Endothelial cell (in vitro differentiated cells): Measurements from ENCODE around the gene SEMA3E. TPM values are rescaled to one million over a fixed set of nuclear protein-coding genes. Genes with fewer than 3 reads are reported as not detected.

ENCODE experiments used
- DNase-seq: peaks from one replicate; pipeline ENCODE4 v3.0.0; 2021; ENCODE audit warnings: low spot score
- H3K27ac Mint-ChIP-seq: one replicate; pipeline ENCODE4 v1.8.0; 2021; ENCODE audit warnings: mixed read lengths, inconsistent platforms; ENCODE audit not compliant: unreplicated experiment
- H3K27me3 Mint-ChIP-seq: one replicate; pipeline ENCODE4 v1.8.0; 2021; ENCODE audit warnings: mild to moderate bottlenecking, moderate library complexity, mixed read lengths, inconsistent platforms; ENCODE audit not compliant: unreplicated experiment
- H3K36me3 Mint-ChIP-seq: one replicate; pipeline ENCODE4 v1.8.0; 2021; ENCODE audit warnings: mild to moderate bottlenecking, low read depth, mixed read lengths, inconsistent platforms; ENCODE audit not compliant: unreplicated experiment
- H3K4me1 Mint-ChIP-seq: one replicate; pipeline ENCODE4 v1.8.0; 2021; ENCODE audit warnings: mild to moderate bottlenecking, mixed read lengths, inconsistent platforms; ENCODE audit not compliant: unreplicated experiment
- H3K4me3 Mint-ChIP-seq: one replicate; pipeline ENCODE4 v1.8.0; 2021; ENCODE audit warnings: mild to moderate bottlenecking, mixed read lengths, inconsistent platforms; ENCODE audit not compliant: unreplicated experiment
- H3K9me3 Mint-ChIP-seq: one replicate; pipeline ENCODE4 v1.8.0; 2021; ENCODE audit warnings: mixed read lengths, inconsistent platforms; ENCODE audit not compliant: unreplicated experiment
- total RNA-seq: library from RNA; stranded (reverse); fragmentation: NEBNext Ultra II Directional; extraction: Animal tissue kit (Norgen Biotek cat#: 25700); gene quantifications from one replicate; pipeline ENCODE4 v1.2.1, GENCODE V29; 2021; ENCODE audit not compliant: unreplicated experiment
- TF ChIP-seq, protein P1 (sequence below): fragments of 200-600 bp; sonication (generic); IDR thresholded peaks from one replicate; pipeline ENCODE4 v1.5.0; 2021; ENCODE audit warnings: antibody characterized with exemption; ENCODE audit not compliant: unreplicated experiment

SEMA3E gene
- total RNA-seq, 1 donor from 2014 or later: 0.62 TPM

DNA sequence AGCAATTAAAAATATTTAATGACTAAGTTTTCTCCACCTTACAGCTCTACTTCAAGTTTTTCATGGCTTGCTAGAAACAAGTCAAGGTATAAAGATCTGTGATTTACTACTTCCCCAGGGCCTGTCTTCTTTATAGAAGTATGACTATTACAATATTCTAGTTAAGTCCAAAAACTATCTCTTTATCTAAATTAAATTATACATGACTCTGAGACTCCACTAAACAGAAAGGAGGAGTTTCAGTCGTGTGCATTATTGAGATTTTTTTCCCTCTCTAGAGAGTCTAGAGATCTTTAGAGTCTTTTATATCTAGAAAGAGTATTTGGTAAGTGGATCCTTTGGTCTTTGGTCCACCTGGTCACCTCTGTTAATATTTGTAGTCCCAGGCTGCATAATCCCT, 100.7 kb downstream of the SEMA3E start:
- H3K27ac Mint-ChIP-seq: no peak overlapping the region
- H3K27me3 Mint-ChIP-seq: no peaks in the 10 kb centered on the region

DNA sequence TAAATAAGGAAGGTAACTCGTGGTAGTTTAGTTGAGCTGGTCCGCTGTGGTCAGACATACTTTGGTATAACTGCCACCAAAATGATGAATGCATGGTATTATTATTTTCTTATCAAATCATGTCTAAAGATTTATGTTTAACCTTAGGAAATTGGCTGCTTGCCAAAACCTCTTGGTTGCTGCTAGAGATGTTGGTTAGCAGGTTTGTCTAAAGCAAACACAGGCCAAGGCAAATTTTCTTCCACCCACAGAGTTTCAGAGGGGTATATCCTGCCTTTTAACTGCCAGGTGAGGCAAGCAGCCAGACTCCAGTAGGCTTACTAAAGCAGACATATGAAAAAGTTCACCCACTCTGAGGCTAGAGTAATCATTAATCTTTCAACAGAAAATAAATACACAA, 101.4 kb downstream of the SEMA3E start:
- no peak for DNase-seq
- H3K27ac Mint-ChIP-seq: no peak overlapping the region
- peaks cover 9% of the 10 kb centered on the region for H3K4me1 Mint-ChIP-seq

More for the DNA sequence above, 100.7 kb downstream of the SEMA3E start:
- TF ChIP-seq, protein P1, sequence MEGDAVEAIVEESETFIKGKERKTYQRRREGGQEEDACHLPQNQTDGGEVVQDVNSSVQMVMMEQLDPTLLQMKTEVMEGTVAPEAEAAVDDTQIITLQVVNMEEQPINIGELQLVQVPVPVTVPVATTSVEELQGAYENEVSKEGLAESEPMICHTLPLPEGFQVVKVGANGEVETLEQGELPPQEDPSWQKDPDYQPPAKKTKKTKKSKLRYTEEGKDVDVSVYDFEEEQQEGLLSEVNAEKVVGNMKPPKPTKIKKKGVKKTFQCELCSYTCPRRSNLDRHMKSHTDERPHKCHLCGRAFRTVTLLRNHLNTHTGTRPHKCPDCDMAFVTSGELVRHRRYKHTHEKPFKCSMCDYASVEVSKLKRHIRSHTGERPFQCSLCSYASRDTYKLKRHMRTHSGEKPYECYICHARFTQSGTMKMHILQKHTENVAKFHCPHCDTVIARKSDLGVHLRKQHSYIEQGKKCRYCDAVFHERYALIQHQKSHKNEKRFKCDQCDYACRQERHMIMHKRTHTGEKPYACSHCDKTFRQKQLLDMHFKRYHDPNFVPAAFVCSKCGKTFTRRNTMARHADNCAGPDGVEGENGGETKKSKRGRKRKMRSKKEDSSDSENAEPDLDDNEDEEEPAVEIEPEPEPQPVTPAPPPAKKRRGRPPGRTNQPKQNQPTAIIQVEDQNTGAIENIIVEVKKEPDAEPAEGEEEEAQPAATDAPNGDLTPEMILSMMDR: no peak
- no peaks in the 10 kb centered on the region for H3K36me3 Mint-ChIP-seq
- H3K4me3 Mint-ChIP-seq: no peak overlapping the region
- H3K4me1 Mint-ChIP-seq: peaks cover 9% of the 10 kb centered on the region
- H3K9me3 Mint-ChIP-seq: no peaks in the 10 kb centered on the region
- DNase-seq: no peak

DNA sequence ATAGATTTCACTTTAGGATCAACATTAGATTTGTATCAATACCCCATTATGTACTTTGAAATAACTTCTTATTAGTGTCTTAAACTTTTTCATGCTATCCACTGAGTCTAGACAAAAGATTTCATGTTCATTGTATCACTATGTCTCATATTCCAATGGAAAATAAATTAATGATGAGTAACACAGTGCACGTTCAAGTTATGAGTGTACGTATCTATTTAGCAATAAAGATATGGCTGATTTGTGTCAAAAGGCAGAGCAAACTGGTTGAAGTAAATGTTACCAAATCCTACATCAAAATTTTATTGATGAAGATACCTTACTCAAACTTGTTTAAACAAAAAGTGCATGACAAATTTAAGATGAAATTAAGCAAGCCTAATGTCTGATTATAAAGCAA, 102.4 kb downstream of the SEMA3E start:
- Mint-ChIP-seq H3K27ac (no peak overlapping the region), H3K9me3 (no peaks in the 10 kb centered on the region), H3K36me3 (no peaks in the 10 kb centered on the region), H3K27me3 (no peaks in the 10 kb centered on the region), H3K4me1 (peaks cover 9% of the 10 kb centered on the region), H3K4me3 (no peak overlapping the region)
- DNase-seq: no peak
- TF ChIP-seq, protein P1: no peak

More for the DNA sequence above, 101.4 kb downstream of the SEMA3E start:
- TF ChIP-seq, protein P1: no peak
- no peaks in the 10 kb centered on the region for H3K36me3 Mint-ChIP-seq
- no peak overlapping the region for H3K4me3 Mint-ChIP-seq
- H3K27me3 Mint-ChIP-seq: no peaks in the 10 kb centered on the region
- H3K9me3 Mint-ChIP-seq: no peaks in the 10 kb centered on the region

DNA sequence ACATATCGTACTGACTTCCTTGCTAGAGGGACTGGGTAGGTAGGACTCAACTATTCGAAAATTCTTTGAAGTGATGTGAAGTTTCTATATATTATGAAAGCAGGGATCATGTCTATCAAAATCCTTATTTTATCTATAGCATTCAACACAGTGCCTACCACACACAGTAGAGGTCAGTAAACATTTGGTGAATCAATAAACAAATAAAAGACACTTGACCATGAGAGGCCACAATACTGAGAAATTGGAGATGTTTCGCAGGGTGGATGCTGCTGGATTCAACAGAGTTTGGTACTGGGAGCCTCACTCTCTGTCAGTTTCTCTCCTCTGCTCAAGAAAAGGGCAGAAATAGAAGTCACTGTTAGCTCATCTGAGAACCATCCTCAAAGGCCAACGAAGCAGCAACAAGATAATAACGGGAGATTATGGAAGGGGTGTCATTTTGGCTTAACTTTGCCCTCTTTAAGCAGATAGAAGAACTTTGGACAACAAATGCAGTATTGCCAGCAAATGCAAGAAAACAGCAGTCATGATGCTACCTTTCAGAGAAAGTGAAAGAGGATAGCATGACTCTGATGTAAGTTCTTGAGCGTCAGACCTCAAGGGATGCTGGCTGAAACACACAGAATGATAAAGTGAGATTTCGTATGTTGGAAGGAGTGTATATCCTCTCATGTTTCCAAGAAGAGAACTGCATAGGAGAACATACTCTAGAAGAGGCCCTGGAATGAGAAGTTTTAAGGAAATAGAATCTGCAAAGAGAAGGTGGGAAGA, 107.6 kb downstream of the SEMA3E start:
- H3K36me3 Mint-ChIP-seq: no peaks in the 10 kb centered on the region
- H3K4me1 Mint-ChIP-seq: no peaks in the 10 kb centered on the region
- H3K27ac Mint-ChIP-seq: no peak overlapping the region
- TF ChIP-seq, protein P1: no peak
- H3K27me3 Mint-ChIP-seq: no peaks in the 10 kb centered on the region
- H3K4me3 Mint-ChIP-seq: no peak overlapping the region
- no peaks in the 10 kb centered on the region for H3K9me3 Mint-ChIP-seq
- no peak for DNase-seq

DNA sequence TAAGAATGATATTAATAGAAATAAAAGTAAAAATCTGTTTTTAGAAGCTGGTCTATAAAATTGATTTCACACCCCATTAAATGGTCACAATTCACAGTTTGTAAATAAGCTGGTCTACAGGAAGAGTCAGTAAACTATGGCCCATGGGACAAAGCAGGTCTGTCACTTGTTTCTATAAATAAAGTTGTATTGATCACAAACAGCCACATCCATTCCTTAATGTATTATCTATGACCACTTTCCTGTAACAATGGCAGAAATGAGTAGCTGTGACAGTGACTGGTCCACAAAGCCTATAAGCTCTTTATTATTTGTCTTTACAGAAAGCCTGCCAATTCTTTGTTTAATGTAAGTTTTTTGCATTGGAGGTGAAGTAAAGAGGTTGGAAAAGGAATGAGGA, 114.5 kb downstream of the SEMA3E start:
- DNase-seq: no peak
- Mint-ChIP-seq H3K36me3 (no peaks in the 10 kb centered on the region), H3K9me3 (no peaks in the 10 kb centered on the region), H3K27ac (no peak overlapping the region), H3K27me3 (no peaks in the 10 kb centered on the region), H3K4me1 (no peaks in the 10 kb centered on the region), H3K4me3 (no peak overlapping the region)
- TF ChIP-seq, protein P1: no peak
